RWPE2 (cell line): ENCODE results near the gene ATP6V0E1.

ENCODE experiments used
- ATAC-seq: fragments of 200-7000 bp; cut with Tn5 transposase; 3 replicates; pipeline ENCODE4 v1.9.1; 2021; ENCODE audit warnings: low read depth
- DNase-seq: peaks from one replicate; pipeline ENCODE4 v3.0.0-alpha.2; 2020; ENCODE audit warnings: low spot score
- H3K27ac ChIP-seq: fragments of 450-650 bp; 2 replicates; pipeline ENCODE4 v1.5.1; 2017; ENCODE audit warnings: mild to moderate bottlenecking; ENCODE audit not compliant: poor library complexity, severe bottlenecking
- H3K27me3 ChIP-seq: fragments of 250-450 bp; sonication (Bioruptor Pico); 2 replicates; pipeline ENCODE4 v1.5.1; 2021; ENCODE audit warnings: mild to moderate bottlenecking, moderate library complexity; ENCODE audit not compliant: insufficient read depth, poor library complexity, severe bottlenecking
- H3K36me3 ChIP-seq: fragments of 250-450 bp; sonication (Bioruptor Pico); 2 replicates; pipeline ENCODE4 v1.5.1; 2020; ENCODE audit warnings: low read depth, mild to moderate bottlenecking, moderate library complexity
- H3K4me1 ChIP-seq: fragments of 250-450 bp; sonication (Bioruptor Pico); 2 replicates; pipeline ENCODE4 v1.5.1; 2021; ENCODE audit warnings: mild to moderate bottlenecking, moderate library complexity; ENCODE audit not compliant: insufficient read depth, poor library complexity, severe bottlenecking
- H3K4me3 ChIP-seq: fragments of 250-450 bp; sonication (Bioruptor Pico); 2 replicates; pipeline ENCODE4 v1.5.1; 2021; ENCODE audit warnings: mild to moderate bottlenecking, moderate library complexity; ENCODE audit not compliant: severe bottlenecking
- H3K9me3 ChIP-seq: fragments of 250-450 bp; sonication (Bioruptor Pico); 2 replicates; pipeline ENCODE4 v1.5.1; 2021; ENCODE audit warnings: mild to moderate bottlenecking, moderate library complexity; ENCODE audit not compliant: severe bottlenecking
- CTCF ChIP-seq: fragments of 450-650 bp; IDR thresholded peaks from one replicate; pipeline ENCODE4 v1.5.1; 2017; ENCODE audit warnings: mild to moderate bottlenecking, moderate library complexity; ENCODE audit not compliant: poor library complexity, severe bottlenecking

Gene ATP6V0E1

GRCh38 chr5:172959824-172960799 is 23.5 kb upstream of the ATP6V0E1 start:
- Histone ChIP-seq H3K9me3 (no peaks in the 10 kb centered on the region), H3K27ac (peak overlapping the region; percentile 74), H3K4me3 (peak overlapping the region; percentile 74), H3K27me3 (no peaks in the 10 kb centered on the region), H3K4me1 (peaks cover 22% of the 10 kb centered on the region), H3K36me3 (peaks cover 49% of the 10 kb centered on the region)
- no peak for TF ChIP-seq CTCF
- ATAC-seq (no peak), DNase-seq (no peak)

- TF ChIP-seq CTCF: no peak
- peaks cover 39% of the 10 kb centered on the region for H3K36me3 ChIP-seq
- no peaks in the 10 kb centered on the region for H3K4me1 ChIP-seq
- H3K4me3 ChIP-seq: no peak overlapping the region
- no peaks in the 10 kb centered on the region for H3K27me3 ChIP-seq
- ATAC-seq: no peak
- H3K9me3 ChIP-seq: no peaks in the 10 kb centered on the region
- DNase-seq: no peak
- no peak overlapping the region for H3K27ac ChIP-seq
Measured at GRCh38 chr5:172969921-172970320, 13.7 kb upstream of the ATP6V0E1 start.

GRCh38 chr5:172971482-172971881 is 12.1 kb upstream of the ATP6V0E1 start:
- H3K27ac ChIP-seq: no peak overlapping the region
- H3K36me3 ChIP-seq: peaks cover 29% of the 10 kb centered on the region
- no peak for ATAC-seq
- no peaks in the 10 kb centered on the region for H3K27me3 ChIP-seq
- TF ChIP-seq CTCF: no peak
- H3K4me1 ChIP-seq: no peaks in the 10 kb centered on the region
- H3K9me3 ChIP-seq: no peaks in the 10 kb centered on the region
- DNase-seq: no peak
- H3K4me3 ChIP-seq: no peak overlapping the region

GRCh38 chr5:172972552-172972951 is 11.0 kb upstream of the ATP6V0E1 start:
- Histone ChIP-seq H3K4me1 (no peaks in the 10 kb centered on the region), H3K27me3 (no peaks in the 10 kb centered on the region), H3K9me3 (no peaks in the 10 kb centered on the region), H3K4me3 (no peak overlapping the region), H3K36me3 (peaks cover 22% of the 10 kb centered on the region), H3K27ac (no peak overlapping the region)
- ATAC-seq: no peak
- DNase-seq: no peak
- TF ChIP-seq CTCF: no peak
